Activated naive CD4-positive, alpha-beta T cell treated with anti-CD3 and anti-CD28 coated beads for 36 hours (primary cell): ENCODE data around the gene PCBP3. TPM values are rescaled to one million over a fixed set of nuclear protein-coding genes. Genes with fewer than 3 reads are reported as not detected.

Experiments
- CTCF ChIA-PET: fragments of 350-600 bp; sonication (Branson Sonifier 250); formaldehyde crosslinking; loops from one replicate; lab custom pipeline; 2021; ENCODE audit warnings: antibody characterized with exemption; lab: Charles Lee
- DNase-seq: peaks from one replicate; pipeline ENCODE4 v3.0.0-alpha.2; 2020
- H3K27ac Mint-ChIP-seq: one replicate; pipeline ENCODE4 v1.8.0; 2021; ENCODE audit warnings: mild to moderate bottlenecking, mixed read lengths
- H3K27me3 Mint-ChIP-seq: one replicate; pipeline ENCODE4 v1.8.0; 2021; ENCODE audit warnings: low read depth, mixed read lengths
- H3K36me3 Mint-ChIP-seq: one replicate; pipeline ENCODE4 v1.8.0; 2021; ENCODE audit warnings: low read depth, mixed read lengths
- H3K4me1 Mint-ChIP-seq: one replicate; pipeline ENCODE4 v1.8.0; 2021; ENCODE audit warnings: low read depth, mixed read lengths
- H3K4me3 Mint-ChIP-seq: one replicate; pipeline ENCODE4 v1.8.0; 2021; ENCODE audit warnings: mild to moderate bottlenecking, moderate library complexity, mixed read lengths
- H3K9me3 Mint-ChIP-seq: one replicate; pipeline ENCODE4 v1.8.0; 2021; ENCODE audit warnings: mixed read lengths
- intact Hi-C: fragments of 100-400 bp; cut with micrococcal nuclease; formaldehyde crosslinking; loops from one replicate; pipeline ENCODE4 v1.15.1; 2023
- total RNA-seq, 2 experiments: library from RNA; stranded (reverse); gene quantifications; one replicate each; pipeline ENCODE4 v1.2.3, GENCODE V29; 2021

PCBP3 gene
- total RNA-seq, 2 experiments from 2014 or later, result 10.0 to 10.2 TPM

DNA sequence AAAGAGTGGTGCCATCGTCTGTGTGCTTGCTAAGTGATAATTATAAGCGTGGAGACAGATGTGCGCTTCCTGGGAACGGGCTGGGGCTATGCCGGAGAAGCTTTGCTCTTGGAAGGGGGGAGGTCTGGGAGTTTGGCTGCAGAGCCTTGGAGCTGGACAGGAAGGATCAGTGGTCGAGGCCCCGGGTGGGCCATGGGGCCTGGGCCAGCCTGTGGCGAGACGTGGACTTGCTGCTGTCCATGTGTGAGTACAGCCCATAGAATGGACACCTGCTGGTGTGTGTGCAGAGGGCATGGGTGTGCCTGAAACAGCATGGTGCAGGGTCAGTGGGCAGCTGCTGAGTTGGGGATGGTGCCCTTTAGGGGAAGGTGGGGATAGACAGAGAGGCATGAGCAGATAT is 121.3 kb downstream of the PCBP3 start:
- Mint-ChIP-seq H3K27me3 (no peaks in the 10 kb centered on the region), H3K4me1 (peaks cover 40% of the 10 kb centered on the region), H3K4me3 (no peak overlapping the region), H3K9me3 (no peaks in the 10 kb centered on the region), H3K27ac (peak overlapping the region; percentile 3), H3K36me3 (no peaks in the 10 kb centered on the region)
- CTCF ChIA-PET, result no interaction called here
- intact Hi-C loops, result no loop called here
- no peak for DNase-seq

DNA sequence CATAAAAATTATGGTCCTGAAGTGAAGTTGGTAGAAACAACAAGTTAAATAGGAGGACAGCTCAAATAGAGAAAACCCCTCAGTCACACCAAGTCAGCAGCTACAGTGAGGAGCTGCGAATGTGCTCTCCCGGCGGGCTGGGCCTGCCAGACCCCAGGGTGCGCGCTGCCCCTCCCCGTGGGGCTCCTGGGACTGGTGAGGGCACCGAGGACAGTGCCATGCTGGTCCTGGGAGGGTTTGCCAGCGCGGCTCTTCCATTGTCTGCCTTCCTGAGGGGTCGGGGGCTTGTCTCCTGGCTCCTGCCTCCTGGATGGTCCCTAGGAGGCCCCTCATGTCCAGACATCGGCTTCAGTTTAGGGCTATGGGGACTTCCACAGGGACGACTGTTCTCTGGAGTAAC is 121.8 kb downstream of the PCBP3 start:
- no peak overlapping the region for H3K4me3 Mint-ChIP-seq
- H3K4me1 Mint-ChIP-seq, result peaks cover 44% of the 10 kb centered on the region
- CTCF ChIA-PET, result no interaction called here
- intact Hi-C loops, result no loop called here
- no peak overlapping the region for H3K27ac Mint-ChIP-seq
- no peaks in the 10 kb centered on the region for H3K9me3 Mint-ChIP-seq
- no peaks in the 10 kb centered on the region for H3K36me3 Mint-ChIP-seq
- DNase-seq, result no peak
- H3K27me3 Mint-ChIP-seq, result no peaks in the 10 kb centered on the region

DNA sequence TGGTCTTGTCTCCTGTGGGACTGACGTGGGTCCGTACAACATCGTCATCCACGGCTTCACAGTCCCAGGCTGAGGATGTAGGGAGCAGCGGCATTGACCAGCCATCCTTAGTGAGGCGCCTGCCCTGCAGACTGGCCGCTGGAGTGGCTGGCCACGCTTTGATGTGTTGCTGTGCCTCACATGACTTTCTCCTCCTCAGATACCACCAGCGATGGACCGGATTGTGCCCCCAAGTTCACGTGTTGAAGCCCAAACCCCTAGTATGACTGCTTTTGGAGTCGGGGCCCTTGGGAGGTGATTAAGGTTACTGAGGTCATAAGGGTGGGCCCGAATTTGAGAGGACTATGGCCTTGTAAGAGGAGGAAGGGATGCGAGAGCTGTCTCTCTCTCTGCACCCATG is 122.5 kb downstream of the PCBP3 start:
- Mint-ChIP-seq H3K27ac (peak overlapping the region; percentile 95), H3K36me3 (no peaks in the 10 kb centered on the region), H3K4me1 (peaks cover 46% of the 10 kb centered on the region), H3K27me3 (no peaks in the 10 kb centered on the region), H3K9me3 (no peaks in the 10 kb centered on the region), H3K4me3 (no peak overlapping the region)
- intact Hi-C loops, result no loop called here
- no peak for DNase-seq
- CTCF ChIA-PET, result no interaction called here

DNA sequence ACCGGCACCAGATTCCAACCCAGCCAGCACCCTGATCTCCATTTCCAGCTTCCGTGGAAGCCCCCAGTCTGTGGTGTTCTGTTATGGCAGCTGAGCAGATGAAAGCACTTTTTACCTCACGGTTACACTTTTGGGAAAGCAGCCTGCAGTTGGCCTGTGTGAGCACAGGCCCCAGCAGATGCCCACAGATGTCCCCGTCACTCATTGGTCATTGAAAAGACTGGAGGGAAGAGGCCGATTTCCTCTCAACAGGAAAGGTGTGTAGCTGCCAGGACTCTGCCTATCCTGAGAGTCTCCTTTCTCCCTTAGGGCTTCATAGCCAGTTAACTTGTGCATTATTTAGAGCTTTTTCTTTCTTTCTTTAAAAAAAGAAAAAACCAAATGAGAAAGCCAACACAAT is 123.0 kb downstream of the PCBP3 start:
- H3K4me1 Mint-ChIP-seq, result peaks cover 46% of the 10 kb centered on the region
- CTCF ChIA-PET, result no interaction called here
- no peak for DNase-seq
- no peaks in the 10 kb centered on the region for H3K36me3 Mint-ChIP-seq
- H3K27me3 Mint-ChIP-seq, result no peaks in the 10 kb centered on the region
- H3K4me3 Mint-ChIP-seq, result no peak overlapping the region
- peak overlapping the region; percentile 95 for H3K27ac Mint-ChIP-seq
- H3K9me3 Mint-ChIP-seq, result no peaks in the 10 kb centered on the region
- intact Hi-C loops, result no loop called here

DNA sequence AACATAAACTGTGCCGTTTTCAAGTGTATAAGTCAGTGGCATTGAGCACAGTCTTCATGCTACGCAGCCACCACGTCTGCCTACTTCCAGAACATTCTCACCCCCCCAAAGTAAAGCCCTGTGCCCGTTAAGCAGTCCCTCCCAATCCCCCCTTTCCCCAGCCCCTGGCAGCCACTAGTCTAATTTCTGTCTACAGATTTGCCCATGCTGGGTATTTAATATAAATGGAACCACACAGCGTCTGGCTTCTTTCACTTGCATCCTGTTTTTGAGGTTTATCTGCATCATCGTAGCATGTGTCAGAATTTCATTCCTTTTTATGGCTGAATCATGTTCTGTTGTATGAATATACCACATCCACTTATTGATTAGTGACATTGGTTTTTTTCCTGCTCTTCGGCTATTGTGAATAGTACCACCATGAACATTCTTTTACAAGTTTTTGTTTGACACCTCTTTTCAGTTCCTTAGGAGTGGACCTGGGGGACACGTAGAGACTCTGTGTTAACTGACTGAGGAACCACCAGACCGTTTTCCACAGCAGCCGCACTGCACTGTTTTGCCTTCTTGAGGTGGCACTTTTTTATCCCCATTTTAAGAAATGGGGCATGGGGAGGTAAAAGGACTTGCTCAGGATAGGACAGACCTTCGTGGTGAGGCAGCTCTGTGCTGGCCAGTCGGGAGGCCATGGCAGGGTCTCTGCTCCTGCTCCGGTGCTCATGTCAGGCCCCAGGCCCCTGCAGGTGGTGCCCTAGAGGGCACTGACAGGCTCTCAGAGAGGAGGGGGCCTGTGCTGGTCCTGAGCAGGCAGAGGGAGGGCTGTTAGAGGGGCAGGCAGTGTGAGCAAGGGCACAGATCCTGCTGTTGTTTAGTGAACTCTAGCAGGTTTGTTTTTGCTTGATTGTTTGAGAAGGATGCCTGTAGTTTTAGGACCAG is 123.8 kb downstream of the PCBP3 start:
- CTCF ChIA-PET, result no interaction called here
- peak; percentile 58 for DNase-seq
- Mint-ChIP-seq H3K9me3 (peaks cover 3% of the 10 kb centered on the region), H3K27ac (peak overlapping the region; percentile 95), H3K4me3 (peak overlapping the region; percentile 7), H3K4me1 (peaks cover 46% of the 10 kb centered on the region), H3K27me3 (no peaks in the 10 kb centered on the region), H3K36me3 (no peaks in the 10 kb centered on the region)
- intact Hi-C loops, result loop anchor here (1.0 to 2.0 kb wide), 7 partner anchors 51 to 289 kb away; partner anchors contain the start of gene PCBP3

- H3K4me3 Mint-ChIP-seq, result peak overlapping the region; percentile 6
- peak; percentile 72 for DNase-seq
- peak overlapping the region; percentile 95 for H3K27ac Mint-ChIP-seq
- intact Hi-C loops, result loop anchor here (1.0 to 2.0 kb wide), 5 partner anchors 50 to 175 kb away; partner anchors contain the start of gene PCBP3
- CTCF ChIA-PET, result interaction anchor here (1.2 kb wide), 1 partner anchor 10 kb away, joined by 6 read pairs; no protein-coding TSS in a partner anchor
- H3K27me3 Mint-ChIP-seq, result no peaks in the 10 kb centered on the region
- H3K4me1 Mint-ChIP-seq, result peaks cover 46% of the 10 kb centered on the region
- peaks cover 4% of the 10 kb centered on the region for H3K9me3 Mint-ChIP-seq
- H3K36me3 Mint-ChIP-seq, result no peaks in the 10 kb centered on the region
These were observed 124.7 kb downstream of the PCBP3 start for GRCh38 chr21:45768011-45768739.

GRCh38 chr21:45768740-45769048 is 125.2 kb downstream of the PCBP3 start:
- Mint-ChIP-seq H3K9me3 (peaks cover 4% of the 10 kb centered on the region), H3K36me3 (no peaks in the 10 kb centered on the region), H3K4me3 (peak overlapping the region; percentile 43), H3K27me3 (no peaks in the 10 kb centered on the region), H3K4me1 (peaks cover 46% of the 10 kb centered on the region), H3K27ac (peak overlapping the region; percentile 95)
- intact Hi-C loops, result loop anchor here (1.0 to 2.0 kb wide), 5 partner anchors 50 to 176 kb away; partner anchors contain the start of gene PCBP3
- DNase-seq, result peak; percentile 66
- CTCF ChIA-PET, result interaction anchor here (1.2 kb wide), 1 partner anchor 10 kb away, joined by 6 read pairs; no protein-coding TSS in a partner anchor

GRCh38 chr21:45769294-45769693 is 125.8 kb downstream of the PCBP3 start:
- no peaks in the 10 kb centered on the region for H3K36me3 Mint-ChIP-seq
- no peaks in the 10 kb centered on the region for H3K27me3 Mint-ChIP-seq
- intact Hi-C loops, result loop anchor here (2.0 kb wide), 2 partner anchors 118 to 176 kb away; no protein-coding TSS in a partner anchor
- peak overlapping the region; percentile 43 for H3K4me3 Mint-ChIP-seq
- H3K9me3 Mint-ChIP-seq, result peaks cover 4% of the 10 kb centered on the region
- peaks cover 46% of the 10 kb centered on the region for H3K4me1 Mint-ChIP-seq
- CTCF ChIA-PET, result interaction anchor here (1.2 kb wide), 1 partner anchor 9 kb away, joined by 6 read pairs; no protein-coding TSS in a partner anchor
- peak; percentile 35 for DNase-seq
- H3K27ac Mint-ChIP-seq, result peak overlapping the region; percentile 95

GRCh38 chr21:45769896-45770295 is 126.4 kb downstream of the PCBP3 start:
- H3K36me3 Mint-ChIP-seq, result no peaks in the 10 kb centered on the region
- H3K27me3 Mint-ChIP-seq, result no peaks in the 10 kb centered on the region
- peak overlapping the region; percentile 95 for H3K27ac Mint-ChIP-seq
- peak overlapping the region; percentile 19 for H3K4me3 Mint-ChIP-seq
- CTCF ChIA-PET, result no interaction called here
- DNase-seq, result no peak
- H3K9me3 Mint-ChIP-seq, result peaks cover 4% of the 10 kb centered on the region
- intact Hi-C loops, result loop anchor here (2.0 kb wide), 2 partner anchors 117 to 177 kb away; no protein-coding TSS in a partner anchor
- H3K4me1 Mint-ChIP-seq, result peaks cover 45% of the 10 kb centered on the region

DNA sequence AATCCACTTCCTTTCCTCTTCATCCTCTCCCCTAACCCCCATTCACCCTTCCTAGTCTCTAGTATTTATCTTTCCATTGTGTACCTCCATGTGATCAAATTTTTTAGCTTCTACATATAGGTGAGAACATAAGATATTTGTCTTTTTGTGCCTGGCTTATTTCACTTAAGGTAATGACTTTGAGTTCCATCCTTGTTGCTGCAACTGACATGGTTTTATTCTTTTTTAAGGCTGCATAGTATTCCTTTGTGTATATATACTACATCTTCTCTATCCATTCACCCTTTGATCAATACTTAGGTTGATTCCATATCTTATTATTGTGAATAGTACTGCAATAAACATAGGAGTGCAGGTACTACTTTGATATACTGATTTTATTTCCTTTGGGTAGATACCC is 128.7 kb downstream of the PCBP3 start:
- peaks cover 12% of the 10 kb centered on the region for H3K9me3 Mint-ChIP-seq
- H3K36me3 Mint-ChIP-seq, result peaks cover 2% of the 10 kb centered on the region
- H3K27me3 Mint-ChIP-seq, result no peaks in the 10 kb centered on the region
- H3K27ac Mint-ChIP-seq, result no peak overlapping the region
- CTCF ChIA-PET, result no interaction called here
- intact Hi-C loops, result no loop called here
- H3K4me1 Mint-ChIP-seq, result peaks cover 32% of the 10 kb centered on the region
- no peak overlapping the region for H3K4me3 Mint-ChIP-seq
- no peak for DNase-seq

DNA sequence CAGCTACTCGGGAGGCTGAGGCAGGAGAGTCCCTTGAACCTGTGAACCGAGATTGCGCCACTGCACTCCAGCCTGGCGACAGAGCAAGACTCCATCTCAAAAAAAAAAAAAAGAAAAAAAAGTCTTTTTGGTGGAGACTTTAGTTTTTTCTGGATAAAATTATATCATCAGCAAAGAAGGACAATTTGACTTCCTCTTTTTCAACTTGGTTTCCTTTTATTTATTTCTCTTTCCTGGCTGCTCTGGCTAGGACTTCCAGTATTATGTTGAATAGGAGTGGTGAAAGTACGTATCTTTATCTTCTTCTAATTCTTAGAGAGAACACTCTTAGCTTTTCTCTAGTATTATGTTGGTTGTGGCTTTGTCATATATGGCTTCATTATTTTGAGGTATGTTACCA is 130.8 kb downstream of the PCBP3 start:
- peaks cover 6% of the 10 kb centered on the region for H3K36me3 Mint-ChIP-seq
- no peak for DNase-seq
- CTCF ChIA-PET, result no interaction called here

GRCh38 chr21:45776971-45777370 is 133.4 kb downstream of the PCBP3 start:
- CTCF ChIA-PET, result no interaction called here
- H3K27ac Mint-ChIP-seq, result no peak overlapping the region
- DNase-seq, result no peak
- intact Hi-C loops, result no loop called here
- peaks cover 2% of the 10 kb centered on the region for H3K4me1 Mint-ChIP-seq
- H3K4me3 Mint-ChIP-seq, result no peak overlapping the region
- peaks cover 17% of the 10 kb centered on the region for H3K9me3 Mint-ChIP-seq
- no peaks in the 10 kb centered on the region for H3K27me3 Mint-ChIP-seq
- peaks cover 6% of the 10 kb centered on the region for H3K36me3 Mint-ChIP-seq

More for the DNA sequence above, 130.8 kb downstream of the PCBP3 start:
- H3K4me1 Mint-ChIP-seq, result peaks cover 11% of the 10 kb centered on the region
- intact Hi-C loops, result no loop called here
- H3K27me3 Mint-ChIP-seq, result no peaks in the 10 kb centered on the region
- H3K27ac Mint-ChIP-seq, result no peak overlapping the region
- H3K4me3 Mint-ChIP-seq, result no peak overlapping the region
- H3K9me3 Mint-ChIP-seq, result peaks cover 17% of the 10 kb centered on the region
